Measurements from ENCODE around the gene NEK2.

- TF ChIP-seq CTCF (conservative IDR thresholded peaks at IDR 0.05; ENCODE audit: low read length) (no peak), EZH2phosphoT487 (IDR thresholded peaks at IDR 0.05; ENCODE audit: borderline replicate concordance) (no peak)
Measured at GRCh38 chr1:211648336-211648735, 27.1 kb downstream of the NEK2 start.
